Spinal cord (tissue), 10 donors: ENCODE results near the gene C12orf60. TPM values are rescaled to one million over a fixed set of nuclear protein-coding genes. Genes with fewer than 3 reads are reported as not detected.

ENCODE experiments used
- DNase-seq, 6 donors: peaks; one replicate each; pipeline versions ENCODE4 v3.0.0 to v3.0.0-alpha.2; 2013 to 2015; ENCODE audit warnings: low spot score in 6 of 6, low read depth in 4 of 6
- H3K27ac ChIP-seq: one replicate; pipeline ENCODE4 v1.5.1; 2013; ENCODE audit warnings: low read depth, low read length, control low read depth
- H3K27me3 ChIP-seq: one replicate; pipeline ENCODE4 v1.6.1; 2013; ENCODE audit warnings: low read length; ENCODE audit not compliant: control insufficient read depth, insufficient read depth
- H3K36me3 ChIP-seq: one replicate; pipeline ENCODE4 v1.6.1; 2013; ENCODE audit warnings: low read length; ENCODE audit not compliant: control insufficient read depth, insufficient read depth
- H3K4me1 ChIP-seq: one replicate; pipeline ENCODE4 v1.6.1; 2013; ENCODE audit warnings: low read length; ENCODE audit not compliant: control insufficient read depth, insufficient read depth
- H3K4me3 ChIP-seq: one replicate; pipeline ENCODE4 v1.5.1; 2013; ENCODE audit warnings: low read depth, low read length, control low read depth
- H3K9me3 ChIP-seq: one replicate; pipeline ENCODE4 v1.6.1; 2013; ENCODE audit warnings: low read length; ENCODE audit not compliant: control insufficient read depth, insufficient read depth
- WGBS: methylation state at CpG from one replicate; pipeline ENCODE4 v1.1.5; 2013; ENCODE audit warnings: missing lambda C conversion rate; ENCODE audit not compliant: insufficient coverage; 5-methylcytosine and 5-hydroxymethylcytosine counted together
- polyA plus RNA-seq, 2 donors: library from polyadenylated mRNA; unstranded; fragments of 120-200 nt; gene quantifications; one replicate each; pipeline ENCODE4 v1.2.1, GENCODE V29; 2013; ENCODE audit not compliant: insufficient read length in 2 of 2
- total RNA-seq, 2 donors: library from RNA; depleted of rRNA in 1 of 2; stranded (reverse); fragments of 120-200 nt in 1 of 2; fragments of >200 nt in 1 of 2; gene quantifications; one replicate each; pipeline versions ENCODE4 v1.2.3 to v1.2.4, GENCODE V29; 2013 to 2014
- donor health status: healthy.

Gene C12orf60
- total and polyA plus RNA-seq, 4 donors: 2.8 to 7.2 (median 3.7) TPM

GRCh38 chr12:14858513-14858912 is 55.0 kb downstream of the C12orf60 start:
- Histone ChIP-seq H3K4me3 (no peak overlapping the region), H3K27me3 (no peaks in the 10 kb centered on the region), H3K36me3 (no peaks in the 10 kb centered on the region), H3K9me3 (peaks cover 15% of the 10 kb centered on the region), H3K27ac (no peak overlapping the region), H3K4me1 (no peaks in the 10 kb centered on the region)
- no peak for DNase-seq
- WGBS: 100% methylated on average over 1 of the region's 1 CpG

GRCh38 chr12:14860490-14860889 is 57.0 kb downstream of the C12orf60 start:
- Histone ChIP-seq H3K4me3 (no peak overlapping the region), H3K27ac (no peak overlapping the region), H3K4me1 (no peaks in the 10 kb centered on the region), H3K9me3 (peaks cover 15% of the 10 kb centered on the region), H3K27me3 (no peaks in the 10 kb centered on the region), H3K36me3 (no peaks in the 10 kb centered on the region)
- no peak for DNase-seq

- DNase-seq: no peak
- WGBS: 100% methylated on average over 2 of the region's 3 CpGs
- Histone ChIP-seq H3K27ac (no peak overlapping the region), H3K36me3 (no peaks in the 10 kb centered on the region), H3K4me1 (no peaks in the 10 kb centered on the region), H3K27me3 (no peaks in the 10 kb centered on the region), H3K9me3 (peaks cover 2% of the 10 kb centered on the region), H3K4me3 (no peak overlapping the region)
Observed at GRCh38 chr12:14868916-14869506, 65.5 kb downstream of the C12orf60 start.

- no peak for DNase-seq
- Histone ChIP-seq H3K27me3 (no peaks in the 10 kb centered on the region), H3K4me1 (no peaks in the 10 kb centered on the region), H3K4me3 (no peak overlapping the region), H3K27ac (no peak overlapping the region), H3K36me3 (no peaks in the 10 kb centered on the region), H3K9me3 (peaks cover 2% of the 10 kb centered on the region)
- WGBS: 100% methylated on average over 1 of the region's 1 CpG
Observed at GRCh38 chr12:14871247-14871646, 67.8 kb downstream of the C12orf60 start.

GRCh38 chr12:14871886-14872285 is 68.4 kb downstream of the C12orf60 start:
- H3K27ac ChIP-seq: no peak overlapping the region
- DNase-seq: no peak
- WGBS: no CpG with 5 or more reads among the region's 1 CpG
- peaks cover 2% of the 10 kb centered on the region for H3K9me3 ChIP-seq
- H3K4me3 ChIP-seq: no peak overlapping the region
- H3K4me1 ChIP-seq: no peaks in the 10 kb centered on the region
- H3K27me3 ChIP-seq: no peaks in the 10 kb centered on the region
- no peaks in the 10 kb centered on the region for H3K36me3 ChIP-seq

GRCh38 chr12:14873440-14874185 is 70.1 kb downstream of the C12orf60 start:
- no peak overlapping the region for H3K4me3 ChIP-seq
- H3K9me3 ChIP-seq: no peaks in the 10 kb centered on the region
- H3K27me3 ChIP-seq: no peaks in the 10 kb centered on the region
- no peak overlapping the region for H3K27ac ChIP-seq
- no peak for DNase-seq
- no peaks in the 10 kb centered on the region for H3K36me3 ChIP-seq
- no peaks in the 10 kb centered on the region for H3K4me1 ChIP-seq
- no CpG with 5 or more reads among the region's 1 CpG for WGBS

Other genes starting within 250 kb of the C12orf60 start
- gene PLBD1, start 235.8 kb upstream of the C12orf60 start, total RNA-seq: 10 to 100 TPM; 28.6 to 50.7 TPM
- gene PLBD1, start 235.8 kb upstream of the C12orf60 start, polyA plus RNA-seq: 1 to 10 TPM; 4.1 to 7.1 TPM
- under 1 TPM in 1 of 2 donors, not detected in 1; 0.10 TPM for gene GUCY2C, start 107.1 kb upstream of the C12orf60 start, total RNA-seq
- under 1 TPM; 0.16 to 0.27 TPM for gene GUCY2C, start 107.1 kb upstream of the C12orf60 start, polyA plus RNA-seq
- 10 to 100 TPM; 19.3 to 32.7 TPM for gene WBP11, start 192 bp upstream of the C12orf60 start, total RNA-seq
- gene WBP11, start 192 bp upstream of the C12orf60 start, polyA plus RNA-seq: 10 to 100 TPM; 68.8 to 86.2 TPM
- 1 to 10 TPM; 5.0 to 7.4 TPM for gene SMCO3, start 10.5 kb downstream of the C12orf60 start, total RNA-seq
- gene SMCO3, start 10.5 kb downstream of the C12orf60 start, polyA plus RNA-seq: 1 to 10 TPM in 1 of 2 donors, under 1 TPM in 1; 0.44 to 1.2 TPM
- 1 to 10 TPM in 1 of 2 donors, under 1 TPM in 1; 0.17 to 1.2 TPM for gene ART4, start 39.9 kb downstream of the C12orf60 start, total RNA-seq
- gene ART4, start 39.9 kb downstream of the C12orf60 start, polyA plus RNA-seq: under 1 TPM in 1 of 2 donors, not detected in 1; 0.23 TPM
- 100 to 1,000 TPM; 280 to 326 TPM for gene MGP, start 82.2 kb downstream of the C12orf60 start, total RNA-seq
- gene MGP, start 82.2 kb downstream of the C12orf60 start, polyA plus RNA-seq: 100 to 1,000 TPM in 1 of 2 donors, 10 to 100 TPM in 1; 28.7 to 119 TPM
- gene ERP27, start 134.9 kb downstream of the C12orf60 start, total RNA-seq: 1 to 10 TPM in 1 of 2 donors, under 1 TPM in 1; 0.22 to 1.1 TPM
- gene ERP27, start 134.9 kb downstream of the C12orf60 start, polyA plus RNA-seq: under 1 TPM; 0.38 to 0.45 TPM
- 10 to 100 TPM; 31.7 to 58.1 TPM for gene ARHGDIB, start 157.9 kb downstream of the C12orf60 start, total RNA-seq
- 10 to 100 TPM; 33.7 to 43.5 TPM for gene ARHGDIB, start 157.9 kb downstream of the C12orf60 start, polyA plus RNA-seq
- under 1 TPM in 1 of 2 donors, not detected in 1; 0.89 TPM for gene PDE6H, start 169.4 kb downstream of the C12orf60 start, total RNA-seq
- under 1 TPM; 0.21 to 0.35 TPM for gene PDE6H, start 169.4 kb downstream of the C12orf60 start, polyA plus RNA-seq